Fibroblast of skin of back (primary cell): ENCODE measurements around the gene PCLO.

ENCODE experiments used
- DNase-seq: peaks from one replicate; pipeline ENCODE4 v3.0.0-alpha.2; 2013

Gene PCLO

DNA sequence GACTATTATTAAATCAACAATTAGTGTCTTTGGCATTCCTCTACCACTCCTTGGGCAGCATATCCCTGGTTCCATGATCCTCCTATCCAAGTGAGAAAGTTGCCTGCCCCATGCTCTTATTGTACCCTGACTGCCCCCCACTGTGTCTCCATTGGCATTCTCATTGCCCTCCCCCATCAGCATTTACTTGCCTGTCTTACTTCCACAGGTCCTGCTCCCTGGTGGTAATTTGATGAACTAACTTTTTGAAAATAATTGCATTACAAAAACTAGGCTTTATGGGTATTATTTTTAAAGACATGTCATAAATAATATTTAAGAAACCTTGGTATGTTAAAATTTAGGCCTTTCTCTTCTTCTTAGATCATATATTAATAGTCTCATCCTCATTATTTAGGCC is 346.4 kb downstream of the PCLO start:
- DNase-seq: no peak

- DNase-seq: peak; percentile 82
These were observed 352.0 kb downstream of the PCLO start for GRCh38 chr7:82810558-82811259.

DNA sequence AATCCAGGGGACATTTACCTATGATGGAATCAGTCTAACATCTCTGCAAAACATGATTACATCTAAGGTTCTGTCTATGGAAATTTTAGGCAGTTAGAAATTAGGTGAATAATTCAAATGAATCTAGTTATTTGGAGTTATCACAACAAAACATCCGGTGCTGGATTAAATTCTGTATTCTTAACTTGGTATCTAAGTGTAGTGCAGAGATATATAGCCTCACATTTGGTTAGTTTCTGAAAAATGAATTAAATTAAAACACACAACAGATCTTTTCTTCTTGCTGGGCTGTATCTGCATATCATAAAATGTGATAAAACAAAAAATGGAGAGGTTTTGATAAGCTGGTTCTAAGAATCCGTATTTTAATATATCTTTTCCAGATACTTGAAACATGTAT is 354.1 kb downstream of the PCLO start:
- no peak for DNase-seq

DNA sequence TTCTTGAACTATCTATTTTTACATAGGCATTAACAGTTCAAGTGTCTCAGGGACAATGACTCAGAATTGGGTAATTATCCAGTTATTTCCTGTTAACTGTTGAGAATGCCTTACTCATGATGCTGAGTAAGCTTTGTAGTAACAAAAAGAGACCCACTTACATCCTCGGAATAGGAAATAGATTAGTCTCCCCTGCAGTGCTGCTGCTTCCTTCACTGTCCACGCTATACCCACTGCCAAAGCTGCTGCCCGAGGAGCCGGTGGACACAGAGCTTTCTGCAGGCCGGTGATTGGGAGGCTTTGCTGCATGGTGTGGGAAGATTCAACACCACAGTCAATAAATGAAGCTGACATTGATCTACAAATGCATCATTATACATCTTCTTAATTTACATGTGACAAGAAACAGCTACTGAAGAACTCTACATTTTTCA is 357.1 kb downstream of the PCLO start:
- peak; percentile 94 for DNase-seq

DNA sequence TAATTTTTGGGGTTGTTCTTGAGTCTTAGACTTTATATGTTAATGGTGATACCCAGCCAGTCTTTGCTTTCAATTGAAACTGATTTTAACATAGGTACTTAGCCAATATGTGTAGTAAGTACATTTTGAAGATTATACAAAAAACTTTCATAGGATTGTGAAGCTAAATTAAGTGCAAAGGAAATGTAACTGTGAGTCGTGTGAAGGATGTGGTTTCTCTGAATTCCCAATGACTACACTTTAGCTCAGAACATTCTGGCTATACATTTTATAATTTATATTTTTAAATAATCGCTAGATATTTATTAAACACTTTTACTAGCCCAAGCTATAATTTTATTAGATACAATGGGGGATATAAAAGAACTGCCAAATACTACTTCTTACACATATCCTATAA is 359.3 kb downstream of the PCLO start:
- peak; percentile 18 for DNase-seq

DNA sequence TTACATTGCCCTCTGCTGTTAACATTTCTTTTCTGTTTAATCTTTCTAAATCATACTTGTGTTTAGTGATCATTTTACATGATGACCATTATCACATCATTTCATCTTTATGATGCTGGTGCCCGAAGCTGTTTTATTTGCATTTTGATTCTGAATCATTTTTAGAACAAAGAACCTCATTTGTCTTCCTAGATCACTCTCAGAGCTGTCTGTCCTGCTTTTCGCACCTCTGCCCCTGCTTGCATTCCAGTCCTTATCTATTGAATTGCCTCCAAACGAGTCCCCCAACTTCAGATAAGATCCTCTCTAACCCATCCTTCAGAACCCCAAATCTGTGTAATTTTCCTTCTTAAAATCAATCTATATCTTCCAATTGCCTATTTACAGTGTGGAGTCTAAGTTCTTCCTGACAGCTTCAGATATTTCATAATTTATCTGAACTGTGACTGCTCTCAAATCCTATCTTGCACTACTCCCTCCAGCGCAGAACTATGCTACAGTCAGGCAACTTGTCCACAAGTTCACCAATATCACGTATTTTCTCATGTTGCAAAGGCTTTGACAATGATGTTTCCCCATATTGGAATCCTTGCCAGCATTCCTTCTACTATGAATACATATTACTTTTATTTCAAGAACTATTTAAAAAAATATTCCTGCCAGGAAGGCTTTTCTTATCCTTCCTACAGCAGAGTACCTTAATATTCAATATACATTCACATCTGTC is 372.6 kb downstream of the PCLO start:
- DNase-seq: peak; percentile 51

DNA sequence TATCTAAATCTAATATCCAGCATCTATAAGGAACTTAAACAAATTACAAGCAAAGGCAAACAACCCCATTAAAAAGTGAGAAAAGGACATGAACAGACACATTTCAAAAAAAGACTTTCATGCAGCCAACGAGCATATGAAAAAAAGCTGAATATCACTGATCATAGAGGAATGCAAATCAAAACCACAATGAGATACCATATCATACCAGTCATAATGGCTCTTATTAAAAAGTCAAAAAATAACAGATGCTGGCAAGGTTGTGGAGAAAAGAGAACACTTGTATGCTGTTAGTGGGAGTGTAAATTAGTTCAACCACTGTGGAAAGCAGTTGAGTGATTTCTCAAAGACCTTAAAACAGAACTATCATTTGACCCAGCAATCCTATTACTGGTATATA is 384.7 kb downstream of the PCLO start:
- DNase-seq: peak; percentile 69

GRCh38 chr7:82762880-82763279 is 399.8 kb downstream of the PCLO start:
- DNase-seq: no peak

- DNase-seq: no peak
These were observed 401.9 kb downstream of the PCLO start for GRCh38 chr7:82760831-82761230.

GRCh38 chr7:82760074-82760473 is 402.6 kb downstream of the PCLO start:
- DNase-seq: no peak

- DNase-seq: peak; percentile 77
These were observed 406.8 kb downstream of the PCLO start for GRCh38 chr7:82755705-82756551.

DNA sequence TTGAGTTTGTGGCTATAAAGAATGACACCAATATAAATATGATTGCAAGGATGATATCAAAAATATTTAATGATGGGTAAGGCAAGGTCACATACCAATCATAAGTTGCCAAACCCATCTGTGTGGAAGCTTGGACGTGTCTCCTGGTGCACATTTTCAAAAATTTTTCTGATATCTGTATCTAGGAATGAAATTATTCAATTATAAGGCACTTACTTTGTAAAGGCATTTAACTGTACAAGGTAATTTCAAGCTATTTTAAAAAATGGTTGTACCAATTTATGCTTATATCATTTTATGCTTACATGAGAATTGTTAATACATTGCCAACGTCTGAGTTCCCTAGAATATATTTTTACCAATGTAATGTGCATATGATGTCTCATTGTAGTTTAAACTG is 412.7 kb downstream of the PCLO start:
- no peak for DNase-seq

DNA sequence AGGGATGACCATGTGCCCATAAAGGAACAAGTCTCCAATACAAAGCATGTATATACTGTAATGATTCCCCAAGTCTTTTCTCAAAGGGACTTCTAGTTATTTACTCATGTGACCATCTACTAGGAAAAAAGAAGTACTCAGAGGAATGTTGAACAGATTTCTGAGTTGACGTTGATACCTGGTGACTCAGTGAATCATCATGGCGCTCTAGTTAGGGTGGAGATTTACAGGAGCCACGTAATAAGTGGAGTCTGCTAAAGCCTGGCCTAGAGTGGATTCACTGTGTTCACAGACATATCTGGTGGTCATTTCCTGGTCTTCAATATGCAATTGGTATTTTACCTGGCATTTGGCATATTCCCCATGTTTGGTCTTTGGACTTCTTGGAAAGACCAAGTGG is 416.9 kb downstream of the PCLO start:
- DNase-seq: no peak

DNA sequence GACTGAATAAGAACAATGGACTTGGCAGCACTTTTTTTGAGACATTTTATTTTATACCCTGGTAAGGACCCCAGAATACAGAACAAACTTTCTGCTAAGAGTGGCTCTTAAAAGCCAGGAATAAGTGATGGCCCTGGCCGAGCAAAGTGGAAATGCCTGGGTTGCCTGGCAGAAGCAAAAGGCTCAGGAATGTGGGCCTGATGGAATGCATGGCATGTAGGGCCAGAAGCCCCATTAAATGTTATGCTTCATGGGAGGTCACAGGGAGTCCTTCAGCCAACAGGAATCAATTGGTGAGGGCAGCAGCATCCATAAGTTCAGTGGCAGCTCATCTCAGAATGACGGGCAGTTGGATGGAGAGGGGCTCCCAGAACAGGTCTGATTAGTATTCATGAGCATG is 417.6 kb downstream of the PCLO start:
- DNase-seq: peak; percentile 62

DNA sequence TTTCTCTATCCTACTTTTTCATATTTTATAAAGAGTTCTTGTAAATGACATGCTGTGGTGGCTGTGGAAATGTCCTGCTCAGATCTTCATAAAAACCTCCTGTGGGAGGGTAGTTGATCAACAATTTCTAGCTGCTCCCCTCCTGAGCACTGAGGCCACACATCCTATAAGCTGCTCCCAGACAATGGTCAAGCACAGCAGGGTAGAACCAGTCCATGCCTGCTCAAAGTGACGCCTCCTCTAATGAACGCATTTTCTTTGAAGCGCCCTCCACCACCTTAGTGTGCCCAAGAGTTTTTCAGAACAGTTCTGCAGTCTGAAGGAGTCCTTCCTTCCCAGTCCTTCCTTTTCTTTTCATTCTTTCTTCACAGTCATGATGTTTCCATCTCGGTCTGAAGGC is 420.5 kb downstream of the PCLO start:
- no peak for DNase-seq

GRCh38 chr7:82741493-82741892 is 421.2 kb downstream of the PCLO start:
- no peak for DNase-seq

DNA sequence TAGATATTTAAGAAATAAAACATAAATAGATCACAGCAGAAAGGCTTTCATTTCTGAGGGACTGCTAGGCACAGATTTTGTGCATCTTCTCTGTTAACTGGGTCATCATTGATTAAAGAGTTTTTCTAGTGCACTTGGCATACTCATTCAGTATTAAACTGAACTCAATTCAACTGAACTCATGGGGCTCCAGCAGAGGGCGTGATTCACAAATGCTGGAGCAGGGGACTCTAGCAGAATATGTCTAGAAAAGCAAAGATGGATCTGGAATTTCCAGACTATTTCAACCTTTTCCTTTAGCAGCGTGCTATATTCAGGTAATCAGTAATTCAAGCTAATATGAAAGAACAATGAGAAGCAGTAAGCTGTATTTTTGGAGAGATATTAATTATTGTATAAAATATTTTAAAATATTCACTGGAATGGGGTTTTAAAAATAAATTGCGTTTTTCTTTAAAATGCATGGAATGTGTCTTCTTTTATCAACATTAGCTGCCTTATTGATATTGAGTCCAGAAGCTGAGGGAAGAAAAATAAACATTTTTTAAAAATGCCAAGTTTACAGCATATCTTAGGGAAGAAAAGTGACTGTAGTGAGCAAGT is 422.3 kb downstream of the PCLO start:
- DNase-seq: peak; percentile 67

DNA sequence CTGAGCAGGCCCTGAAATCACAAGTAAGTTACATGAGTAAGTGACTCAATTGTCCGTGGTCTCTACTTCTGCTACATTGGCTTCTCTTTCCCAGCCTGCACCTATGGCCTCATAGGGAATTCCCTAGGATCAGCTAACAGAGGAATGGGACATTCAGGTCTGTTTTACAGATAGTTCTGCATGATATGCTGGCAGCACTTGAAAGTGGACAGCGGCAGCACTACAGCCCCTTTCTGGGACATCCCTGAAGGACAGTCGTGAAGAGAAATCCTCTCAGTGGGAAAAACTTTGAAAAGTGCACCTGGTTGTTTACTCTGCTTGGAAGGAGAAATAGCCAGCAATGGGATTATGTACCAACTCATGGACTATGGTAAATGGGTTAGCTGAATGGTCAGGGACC is 426.1 kb downstream of the PCLO start:
- no peak for DNase-seq

- DNase-seq: no peak
These were observed 430.0 kb downstream of the PCLO start for GRCh38 chr7:82732677-82733076.

DNA sequence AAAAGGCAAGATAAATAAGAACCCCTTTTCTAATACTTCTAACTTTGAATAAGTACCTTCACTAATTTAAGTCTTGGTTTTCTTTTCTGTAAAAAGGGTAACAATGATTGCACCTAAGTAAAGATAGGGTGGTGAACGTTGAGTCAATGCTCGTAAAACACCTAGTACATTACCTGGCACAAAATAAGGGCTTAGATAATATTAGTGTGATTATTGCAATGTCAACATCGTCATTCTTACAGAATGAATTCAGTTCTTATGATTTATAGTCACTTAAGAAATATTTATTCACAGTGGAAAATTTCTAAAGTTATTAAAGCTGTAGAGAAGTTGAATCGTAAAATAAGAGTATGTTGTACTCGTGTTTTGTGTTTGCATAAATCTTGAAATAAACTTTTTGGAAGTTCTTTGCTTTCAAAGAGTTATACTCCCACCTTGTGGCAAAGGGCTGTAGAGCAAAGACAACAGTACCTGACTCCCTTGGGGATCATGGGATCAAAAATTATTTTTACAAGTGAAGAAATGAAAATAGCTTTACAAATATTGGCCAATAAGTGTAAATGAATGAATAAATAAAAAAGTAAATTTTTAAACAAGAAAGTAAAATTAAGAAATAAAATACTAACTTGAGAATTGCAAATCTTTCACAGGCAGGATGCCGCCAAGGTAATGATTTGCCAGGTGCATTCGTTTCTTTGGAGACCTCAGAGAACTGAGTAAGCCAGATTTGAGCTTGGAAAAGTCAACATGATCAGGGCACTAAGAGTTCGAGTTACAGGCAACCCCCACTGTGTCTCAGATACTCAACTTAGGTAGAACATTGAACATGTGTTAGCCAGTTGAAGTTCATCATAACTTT is 433.3 kb downstream of the PCLO start:
- DNase-seq: peak; percentile 26

GRCh38 chr7:82726038-82726800 is 436.5 kb downstream of the PCLO start:
- DNase-seq: no peak
